Lower lobe of right lung (tissue), 2 donors: ENCODE measurements around the gene CFAP54. TPM values are rescaled to one million over a fixed set of nuclear protein-coding genes. Genes with fewer than 3 reads are reported as not detected.

Experiments used
- ATAC-seq, 2 donors: fragments of 200-7000 bp; cut with Tn5 transposase; one replicate each; pipeline ENCODE4 v1.9.1; 2020 to 2022; ENCODE audit warnings: mild to moderate bottlenecking in 2 of 2, moderate library complexity in 2 of 2
- DNase-seq: peaks from one replicate; pipeline ENCODE4 v3.0.0-alpha.2; 2020
- H3K27ac ChIP-seq: fragments of 200-600 bp; one replicate; pipeline ENCODE4 v1.8.0; 2022
- H3K27me3 ChIP-seq: fragments of 200-600 bp; one replicate; pipeline ENCODE4 v1.8.0; 2022; ENCODE audit warnings: low read depth
- H3K36me3 ChIP-seq: fragments of 200-600 bp; one replicate; pipeline ENCODE4 v1.8.0; 2022; ENCODE audit warnings: mild to moderate bottlenecking
- H3K4me1 ChIP-seq: fragments of 200-600 bp; one replicate; pipeline ENCODE4 v1.8.0; 2022
- H3K4me3 ChIP-seq: fragments of 200-600 bp; one replicate; pipeline ENCODE4 v1.8.0; 2022; ENCODE audit warnings: mild to moderate bottlenecking
- H3K9me3 ChIP-seq: fragments of 200-600 bp; one replicate; pipeline ENCODE4 v1.8.0; 2022
- intact Hi-C: fragments of 100-400 bp; cut with DNase I; formaldehyde crosslinking; loops from one replicate; pipeline ENCODE4 v1.11.0; 2022
- total RNA-seq: library from RNA; stranded (reverse); fragmentation: NEBNext Ultra II Directional; extraction: Animal tissue kit (Norgen Biotek cat#: 25700); gene quantifications from one replicate; pipeline ENCODE4 v1.2.1, GENCODE V29; 2021
- TF ChIP-seq, protein P1 (sequence below): fragments of 200-600 bp; IDR thresholded peaks from one replicate; pipeline ENCODE4 v1.8.0; 2022; ENCODE audit warnings: antibody characterized with exemption, mild to moderate bottlenecking
- donor health status: DM: no; HTN: yes; CAD: no; lungs with severe emphysema.

The CFAP54 gene
- total RNA-seq, 1 donor from 2014 or later, result 7.9 TPM

DNA sequence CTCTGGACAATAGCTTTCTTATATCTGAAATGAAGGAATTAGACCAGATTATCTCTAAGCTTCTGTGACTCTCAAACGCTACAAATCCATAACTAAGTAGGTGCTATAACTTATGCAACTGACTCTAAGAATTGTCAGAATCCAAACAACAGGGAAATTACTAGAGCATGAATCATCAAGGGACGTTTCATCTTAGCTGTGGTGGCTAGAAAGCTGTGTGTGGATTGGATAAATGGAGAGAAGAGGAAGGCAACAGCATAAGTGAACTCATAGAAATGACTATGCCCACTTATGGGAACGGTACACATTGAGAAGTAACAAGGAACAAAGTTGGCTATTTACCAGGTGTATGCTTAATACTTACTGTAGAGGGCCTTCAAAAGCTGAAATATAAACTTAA, 321.7 kb downstream of the CFAP54 start:
- ATAC-seq, result peak; percentile 57 to 88
- H3K4me1 ChIP-seq, result no peaks in the 10 kb centered on the region
- no peaks in the 10 kb centered on the region for H3K36me3 ChIP-seq
- DNase-seq, result no peak
- no peak overlapping the region for H3K27ac ChIP-seq
- H3K9me3 ChIP-seq, result no peaks in the 10 kb centered on the region
- H3K27me3 ChIP-seq, result no peaks in the 10 kb centered on the region
- TF ChIP-seq, protein P1, sequence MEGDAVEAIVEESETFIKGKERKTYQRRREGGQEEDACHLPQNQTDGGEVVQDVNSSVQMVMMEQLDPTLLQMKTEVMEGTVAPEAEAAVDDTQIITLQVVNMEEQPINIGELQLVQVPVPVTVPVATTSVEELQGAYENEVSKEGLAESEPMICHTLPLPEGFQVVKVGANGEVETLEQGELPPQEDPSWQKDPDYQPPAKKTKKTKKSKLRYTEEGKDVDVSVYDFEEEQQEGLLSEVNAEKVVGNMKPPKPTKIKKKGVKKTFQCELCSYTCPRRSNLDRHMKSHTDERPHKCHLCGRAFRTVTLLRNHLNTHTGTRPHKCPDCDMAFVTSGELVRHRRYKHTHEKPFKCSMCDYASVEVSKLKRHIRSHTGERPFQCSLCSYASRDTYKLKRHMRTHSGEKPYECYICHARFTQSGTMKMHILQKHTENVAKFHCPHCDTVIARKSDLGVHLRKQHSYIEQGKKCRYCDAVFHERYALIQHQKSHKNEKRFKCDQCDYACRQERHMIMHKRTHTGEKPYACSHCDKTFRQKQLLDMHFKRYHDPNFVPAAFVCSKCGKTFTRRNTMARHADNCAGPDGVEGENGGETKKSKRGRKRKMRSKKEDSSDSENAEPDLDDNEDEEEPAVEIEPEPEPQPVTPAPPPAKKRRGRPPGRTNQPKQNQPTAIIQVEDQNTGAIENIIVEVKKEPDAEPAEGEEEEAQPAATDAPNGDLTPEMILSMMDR, result no peak
- intact Hi-C loops, result no loop called here
- no peak overlapping the region for H3K4me3 ChIP-seq

DNA sequence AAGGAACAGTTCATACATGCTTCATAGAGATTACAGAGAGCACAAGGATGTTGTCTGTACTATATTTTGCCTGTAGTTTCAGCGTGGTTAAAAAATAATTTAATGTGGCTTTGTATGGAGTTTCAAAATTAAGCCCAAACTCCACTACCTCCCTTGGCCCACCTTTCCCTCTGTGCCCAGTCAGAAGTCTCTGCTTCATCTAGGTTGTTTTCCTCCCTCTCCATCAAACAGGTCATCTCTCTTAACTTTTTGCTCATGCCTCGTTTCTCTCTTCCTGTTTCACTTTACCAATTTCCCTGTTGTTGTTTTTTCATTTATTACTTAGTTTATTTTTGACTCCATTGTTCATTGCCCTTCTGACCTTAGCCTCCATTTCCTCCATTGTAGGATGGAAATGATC, 322.8 kb downstream of the CFAP54 start:
- no peaks in the 10 kb centered on the region for H3K27me3 ChIP-seq
- ATAC-seq, result no peak
- no peaks in the 10 kb centered on the region for H3K4me1 ChIP-seq
- H3K9me3 ChIP-seq, result no peaks in the 10 kb centered on the region
- TF ChIP-seq, protein P1, result no peak
- H3K4me3 ChIP-seq, result no peak overlapping the region
- intact Hi-C loops, result no loop called here
- H3K36me3 ChIP-seq, result no peaks in the 10 kb centered on the region
- DNase-seq, result no peak
- H3K27ac ChIP-seq, result no peak overlapping the region

DNA sequence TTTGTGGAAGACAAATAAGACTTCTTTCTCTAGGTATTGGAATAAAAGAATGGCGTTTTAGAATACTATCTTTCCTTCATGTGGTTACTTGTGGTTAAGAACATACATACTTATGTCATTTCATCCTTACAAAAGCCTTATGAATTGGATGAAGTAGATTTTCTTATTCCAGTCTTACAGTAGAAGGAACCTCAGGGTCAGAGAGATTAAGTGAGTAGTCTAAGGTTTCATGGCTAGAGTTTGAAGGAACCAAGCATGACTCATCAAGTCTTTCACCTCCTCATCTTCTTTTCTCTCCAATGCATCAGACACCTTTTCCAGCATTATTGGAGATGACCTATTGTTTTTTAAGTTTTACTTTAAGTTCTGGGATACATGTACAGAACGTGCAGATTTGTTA, 324.8 kb downstream of the CFAP54 start:
- Histone ChIP-seq H3K27me3 (no peaks in the 10 kb centered on the region), H3K27ac (no peak overlapping the region), H3K4me3 (no peak overlapping the region), H3K36me3 (no peaks in the 10 kb centered on the region), H3K4me1 (no peaks in the 10 kb centered on the region), H3K9me3 (no peaks in the 10 kb centered on the region)
- ATAC-seq (no peak), DNase-seq (no peak)
- intact Hi-C loops, result no loop called here
- TF ChIP-seq, protein P1, result no peak

DNA sequence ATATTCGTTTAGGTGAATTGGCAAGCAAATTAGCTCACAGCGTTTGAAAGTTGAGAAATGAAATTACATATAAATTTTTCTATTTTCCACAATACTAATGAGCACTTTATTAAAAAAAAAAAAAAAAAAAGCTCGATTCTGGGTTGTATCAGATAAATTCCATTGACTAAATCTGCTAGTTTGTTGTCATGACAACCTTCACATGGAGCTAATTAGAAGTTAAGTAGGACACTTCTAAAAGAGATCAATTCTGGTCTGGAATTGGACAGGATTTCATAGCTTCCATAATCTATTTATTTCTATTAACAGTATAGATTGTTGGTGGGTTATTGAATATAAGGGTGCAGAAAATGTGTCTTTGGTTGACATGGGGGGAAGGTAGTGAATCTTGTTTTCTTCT, 332.2 kb downstream of the CFAP54 start:
- Histone ChIP-seq H3K27me3 (no peaks in the 10 kb centered on the region), H3K36me3 (no peaks in the 10 kb centered on the region), H3K4me1 (no peaks in the 10 kb centered on the region), H3K27ac (no peak overlapping the region), H3K9me3 (no peaks in the 10 kb centered on the region), H3K4me3 (no peak overlapping the region)
- no peak for ATAC-seq
- no peak for DNase-seq
- TF ChIP-seq, protein P1, result no peak
- intact Hi-C loops, result no loop called here

DNA sequence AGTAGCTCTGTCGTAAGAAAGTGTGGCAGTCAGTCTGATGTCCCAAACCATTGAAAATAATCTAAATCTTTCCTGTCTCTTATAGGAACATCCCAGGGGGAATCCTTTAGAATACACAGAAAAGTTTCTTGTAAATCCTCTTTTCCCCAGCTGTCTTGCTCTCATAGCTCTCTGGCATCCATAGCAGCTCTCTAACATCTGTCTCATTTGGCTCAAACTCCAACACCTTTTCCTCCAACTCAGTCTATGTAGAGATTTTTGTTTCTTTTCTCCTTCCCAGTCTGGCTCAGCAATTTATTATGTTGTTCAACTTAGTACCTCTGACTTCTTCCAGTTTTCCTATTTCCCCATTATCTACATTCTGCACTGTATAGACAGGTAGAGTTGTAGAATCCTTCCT, 333.3 kb downstream of the CFAP54 start:
- TF ChIP-seq, protein P1, result no peak
- intact Hi-C loops, result no loop called here
- H3K9me3 ChIP-seq, result no peaks in the 10 kb centered on the region
- DNase-seq, result no peak
- H3K27me3 ChIP-seq, result no peaks in the 10 kb centered on the region
- H3K36me3 ChIP-seq, result no peaks in the 10 kb centered on the region
- ATAC-seq, result no peak
- no peaks in the 10 kb centered on the region for H3K4me1 ChIP-seq
- H3K27ac ChIP-seq, result no peak overlapping the region
- H3K4me3 ChIP-seq, result no peak overlapping the region
